Hindlimb muscle (tissue), 1 donor: ENCODE results near the gene MORN3. TPM values are rescaled to one million over a fixed set of nuclear protein-coding genes. Genes with fewer than 3 reads are reported as not detected.
A peak's percentile ranks its signal among the peaks of the same experiment; 100 is the strongest.
"Not testable (repeated sequence)": the region's sequence is repeated elsewhere in the genome, so short reads cannot be mapped to it uniquely, and the experiment has no call there.

Experiments
- DNase-seq: peaks from one replicate; pipeline ENCODE4 v3.0.0-alpha.2; 2013
- polyA plus RNA-seq: library from polyadenylated mRNA; unstranded; fragments of 120-200 nt; gene quantifications from one replicate; pipeline ENCODE4 v1.2.1, GENCODE V29; 2013; ENCODE audit not compliant: insufficient read length

Gene MORN3
- polyA plus RNA-seq, 1 donor, result 0.54 TPM

DNA sequence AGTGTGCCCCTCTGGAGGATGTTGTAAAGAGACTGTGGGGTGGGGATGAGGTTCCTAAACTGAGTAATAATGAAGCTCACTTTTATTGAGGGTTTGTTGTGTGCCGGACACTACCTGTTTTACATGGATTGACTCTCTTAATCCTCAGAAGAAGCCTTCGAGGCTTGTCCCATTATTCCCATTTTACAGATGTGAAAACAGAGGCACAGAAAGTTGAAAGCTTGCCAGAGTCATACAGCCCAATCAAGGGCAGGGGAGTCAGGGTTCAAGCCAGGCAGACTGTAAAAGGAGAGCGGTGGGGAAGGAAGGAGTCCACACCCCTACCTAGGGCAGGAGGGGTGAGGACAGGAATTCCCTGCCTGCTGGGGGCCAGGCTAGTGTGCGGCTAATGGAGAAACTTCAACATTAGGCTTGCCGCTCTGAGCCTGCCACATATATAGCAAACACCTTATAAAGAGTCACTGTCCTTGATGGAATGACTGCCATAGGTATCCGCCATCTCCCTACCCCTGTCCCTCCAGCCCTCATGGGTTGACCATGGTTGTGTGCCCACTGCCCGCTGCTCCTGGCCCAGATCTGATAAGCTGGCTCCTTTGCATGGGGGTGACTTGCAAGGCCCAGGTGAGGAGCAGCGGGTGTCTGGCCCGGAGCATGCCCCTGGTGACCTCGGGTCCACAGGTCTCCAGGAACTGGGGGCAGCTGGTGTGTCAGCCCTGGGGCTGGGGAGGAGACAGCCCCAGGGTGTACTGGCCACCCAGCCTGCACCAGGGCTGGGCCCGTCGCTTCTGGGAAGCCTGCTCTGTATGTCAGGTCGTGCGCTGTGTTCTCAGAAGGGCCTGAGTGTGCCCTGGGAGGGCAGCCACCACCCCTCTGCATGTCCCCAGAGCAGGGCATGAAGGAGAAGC lies 30.9 kb downstream of the MORN3 start:
- DNase-seq, result no peak

- DNase-seq, result no peak
These were observed 32.1 kb downstream of the MORN3 start for GRCh38 chr12:121637231-121637914.

- no peak for DNase-seq
These were observed 34.6 kb downstream of the MORN3 start for GRCh38 chr12:121634836-121635235.

DNA sequence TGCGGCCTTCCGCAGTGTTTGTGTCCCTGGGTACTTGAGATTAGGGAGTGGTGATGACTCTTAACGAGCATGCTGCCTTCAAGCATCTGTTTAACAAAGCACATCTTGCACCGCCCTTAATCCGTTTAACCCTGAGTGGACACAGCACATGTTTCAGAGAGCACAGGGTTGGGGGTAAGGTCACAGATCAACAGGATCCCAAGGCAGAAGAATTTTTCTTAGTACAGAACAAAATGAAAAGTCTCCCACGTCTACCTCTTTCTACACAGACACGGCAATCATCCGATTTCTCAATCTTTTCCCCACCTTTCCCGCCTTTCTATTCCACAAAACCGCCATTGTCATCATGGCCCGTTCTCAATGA lies 35.6 kb downstream of the MORN3 start:
- not testable (repeated sequence) for DNase-seq

DNA sequence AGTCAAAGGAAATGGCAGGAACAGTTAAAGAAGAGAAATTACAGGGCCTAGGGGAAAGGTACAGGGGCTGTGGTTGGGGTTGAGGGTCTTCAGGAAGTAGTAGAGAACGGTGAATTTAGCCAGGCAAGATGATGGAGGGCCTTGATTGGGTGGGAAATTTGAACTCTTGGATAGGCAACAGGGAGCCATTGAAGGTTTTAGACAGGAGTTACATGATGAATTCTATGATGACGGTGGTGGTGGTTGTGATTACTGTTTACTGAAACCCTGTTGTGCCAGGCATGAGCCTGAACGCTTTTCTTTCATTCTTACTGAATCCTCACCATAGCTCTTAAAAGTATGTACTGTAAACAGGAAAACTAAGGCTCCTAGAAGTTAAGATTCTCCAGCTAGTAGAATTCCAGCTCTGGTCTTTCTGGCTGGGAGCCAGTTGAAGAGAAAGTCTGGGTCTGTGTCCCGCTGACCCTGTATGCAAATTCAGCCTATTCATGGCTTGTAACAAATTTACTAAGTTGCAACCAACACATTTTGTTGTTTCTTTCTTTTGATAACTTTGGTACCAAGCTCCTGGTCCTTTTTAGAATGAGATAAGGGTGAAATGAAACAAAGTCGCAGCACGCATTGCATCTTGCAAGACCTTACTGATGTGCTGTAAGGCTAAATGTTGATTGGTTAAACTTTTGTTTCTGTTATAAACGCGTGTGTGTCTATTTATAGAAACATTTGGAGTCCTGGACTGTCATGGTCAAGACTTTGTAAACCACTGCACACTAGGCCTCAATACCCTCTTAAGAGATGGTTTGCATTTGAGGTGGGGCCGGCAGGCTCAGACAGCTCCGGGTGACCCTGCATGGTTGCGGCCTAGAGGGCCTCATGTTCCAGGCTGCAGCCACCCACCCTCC lies 37.1 kb downstream of the MORN3 start:
- no peak for DNase-seq

- DNase-seq, result no peak
These were observed 38.6 kb downstream of the MORN3 start for GRCh38 chr12:121630791-121631355.

DNA sequence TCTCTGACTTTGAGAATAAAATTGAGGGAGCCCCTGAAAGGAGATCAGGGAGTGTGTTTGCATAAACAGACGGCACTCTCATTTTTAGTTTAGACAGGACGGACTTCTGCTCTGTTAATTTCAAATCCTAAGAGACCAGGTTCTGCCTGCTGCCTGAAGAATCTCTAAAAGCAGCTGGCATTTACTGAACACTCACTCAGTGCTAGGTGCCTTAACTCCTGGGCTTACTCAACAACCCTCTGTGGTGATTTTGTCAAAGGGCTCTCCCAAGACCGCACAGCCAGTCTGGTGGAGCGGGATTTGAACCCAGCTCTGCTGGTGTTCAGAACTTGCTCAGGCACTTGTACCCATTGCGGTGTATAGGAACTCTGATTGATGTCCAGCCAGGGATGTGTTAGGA lies 40.9 kb downstream of the MORN3 start:
- no peak for DNase-seq

DNA sequence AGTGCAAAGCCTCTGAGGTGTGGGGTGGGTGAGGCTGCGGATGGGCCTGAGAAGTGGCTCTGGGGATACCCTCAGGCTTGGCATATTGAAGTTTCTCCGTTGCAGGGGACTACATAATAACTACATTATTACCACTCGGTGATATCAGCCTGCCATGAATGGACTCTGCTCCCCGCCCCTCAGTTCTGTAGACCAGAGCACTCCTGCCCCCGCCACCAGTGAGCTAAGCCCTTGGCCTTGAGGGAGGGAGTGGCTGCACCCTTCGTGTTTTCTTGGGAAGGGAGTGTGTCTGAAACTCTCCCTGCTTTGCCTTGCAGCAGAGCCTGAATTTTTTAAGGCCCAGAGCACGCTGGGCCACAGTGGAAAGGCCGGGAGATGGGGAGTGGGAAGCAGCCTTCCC lies 41.4 kb downstream of the MORN3 start:
- DNase-seq, result no peak

DNA sequence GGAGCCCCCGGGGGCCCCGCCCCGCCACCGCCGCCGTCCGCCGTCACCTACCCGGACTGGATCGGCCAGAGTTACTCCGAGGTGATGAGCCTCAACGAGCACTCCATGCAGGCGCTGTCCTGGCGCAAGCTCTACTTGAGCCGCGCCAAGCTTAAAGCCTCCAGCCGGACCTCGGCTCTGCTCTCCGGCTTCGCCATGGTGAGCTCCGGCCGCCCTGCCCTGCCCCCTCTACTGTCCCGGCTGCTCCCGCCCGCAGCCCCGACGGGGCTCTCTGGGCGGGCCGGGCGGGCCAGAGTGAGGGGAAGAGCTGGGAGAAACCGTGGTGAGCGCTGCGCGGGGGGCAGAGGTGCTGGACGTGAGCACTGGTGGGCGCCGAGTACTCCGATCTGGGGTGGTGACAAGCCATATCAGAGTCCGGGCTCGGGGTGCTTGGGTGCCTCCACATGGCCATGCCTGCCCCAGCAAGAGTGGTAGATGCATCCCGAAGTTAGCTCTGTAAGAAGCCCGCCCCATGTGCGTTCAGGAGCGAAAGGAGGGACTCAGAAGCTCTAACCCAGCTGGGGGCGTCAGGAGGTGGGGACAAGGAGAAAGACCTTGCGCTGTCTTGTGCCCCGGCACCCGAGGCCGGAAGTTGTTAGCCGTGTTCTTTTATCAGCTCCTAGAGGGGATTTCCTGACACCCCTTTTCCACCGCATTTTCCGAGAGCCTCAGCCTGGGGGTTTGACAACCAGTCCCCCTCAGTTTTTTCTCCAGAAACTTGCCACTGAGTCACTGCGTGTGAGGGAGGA lies 42.4 kb downstream of the MORN3 start:
- peak; percentile 56 for DNase-seq

GRCh38 chr12:121626087-121626852 lies 43.2 kb downstream of the MORN3 start, which contains the start of gene ORAI1:
ORAI1 (plus strand) TSS chr12:121626530.
- DNase-seq, result peak; percentile 98

DNA sequence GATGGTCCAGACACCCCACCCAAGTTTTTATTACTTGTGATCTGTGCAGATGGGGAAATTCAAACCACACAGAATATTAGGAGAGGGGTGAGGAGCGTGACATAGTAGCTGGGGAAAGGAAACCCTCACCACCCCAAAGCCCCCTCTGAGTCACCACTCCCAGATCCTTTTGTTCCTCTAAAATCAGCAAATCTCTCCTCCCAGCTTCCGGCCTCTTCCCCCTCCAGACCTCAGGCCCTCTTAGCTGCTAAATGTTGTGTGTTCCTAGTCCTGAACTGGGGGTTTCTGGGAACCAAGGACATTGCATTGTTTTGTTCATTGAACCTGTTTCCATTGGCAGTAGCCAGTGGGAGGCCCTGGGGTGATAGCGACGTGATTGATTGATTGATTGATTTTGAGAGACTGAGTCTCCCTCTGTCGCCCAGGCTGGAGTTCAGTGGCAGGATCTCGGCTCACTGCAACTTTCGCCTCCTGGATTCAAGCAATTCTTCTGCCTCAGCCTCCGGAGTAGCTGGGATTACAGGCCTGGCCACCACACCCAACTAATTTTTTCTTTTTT lies 49.0 kb downstream of the MORN3 start:
- DNase-seq, result no peak

GRCh38 chr12:121618659-121619233 lies 50.7 kb downstream of the MORN3 start:
- no peak for DNase-seq

DNA sequence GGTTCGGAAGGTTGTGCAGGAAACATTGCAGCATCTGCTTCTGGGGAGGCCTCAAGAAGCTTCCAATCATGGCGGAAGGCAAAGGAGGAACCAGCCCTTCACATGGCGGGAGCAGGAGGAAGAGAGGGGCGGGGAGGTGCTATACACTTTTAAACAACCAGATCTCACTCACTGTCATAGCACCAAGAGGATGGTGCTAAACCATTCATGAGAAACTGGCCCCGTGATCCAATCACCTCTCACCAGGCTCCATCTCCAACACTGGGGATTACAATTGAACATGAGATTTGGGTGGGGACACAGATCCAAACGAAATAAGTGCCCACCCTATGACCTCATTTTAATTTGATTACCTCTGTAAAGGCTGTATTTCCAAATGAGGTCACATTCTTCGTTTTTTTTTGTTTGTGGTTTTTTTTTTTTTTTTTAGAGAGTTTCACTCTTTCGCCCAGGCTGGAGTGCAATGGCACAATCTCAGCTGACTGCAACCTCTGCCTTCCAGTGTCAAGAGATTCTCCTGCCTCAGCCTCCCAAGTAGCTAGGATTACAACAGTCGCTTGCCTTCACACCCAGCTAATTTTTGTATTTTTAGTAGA lies 54.5 kb downstream of the MORN3 start:
- no peak for DNase-seq

DNA sequence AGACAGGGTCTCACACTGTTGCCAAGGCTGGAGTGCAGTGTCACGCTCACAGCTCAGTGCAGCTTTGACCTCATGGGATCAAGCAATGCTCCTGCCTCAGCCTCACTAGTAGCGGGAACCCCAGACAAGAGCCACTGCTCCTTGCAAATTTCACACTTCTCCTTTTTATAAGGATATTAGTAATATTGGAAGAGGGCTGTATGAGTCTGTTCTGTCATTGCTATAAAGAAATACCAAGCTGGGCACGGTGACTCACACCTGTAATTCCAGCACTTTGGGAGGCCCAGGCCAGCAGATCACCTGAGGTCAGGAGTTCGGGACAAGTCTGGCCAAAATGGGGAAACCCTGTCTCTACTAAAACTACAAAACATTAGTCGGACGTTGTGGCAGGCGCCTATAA lies 56.0 kb downstream of the MORN3 start:
- DNase-seq, result no peak

DNA sequence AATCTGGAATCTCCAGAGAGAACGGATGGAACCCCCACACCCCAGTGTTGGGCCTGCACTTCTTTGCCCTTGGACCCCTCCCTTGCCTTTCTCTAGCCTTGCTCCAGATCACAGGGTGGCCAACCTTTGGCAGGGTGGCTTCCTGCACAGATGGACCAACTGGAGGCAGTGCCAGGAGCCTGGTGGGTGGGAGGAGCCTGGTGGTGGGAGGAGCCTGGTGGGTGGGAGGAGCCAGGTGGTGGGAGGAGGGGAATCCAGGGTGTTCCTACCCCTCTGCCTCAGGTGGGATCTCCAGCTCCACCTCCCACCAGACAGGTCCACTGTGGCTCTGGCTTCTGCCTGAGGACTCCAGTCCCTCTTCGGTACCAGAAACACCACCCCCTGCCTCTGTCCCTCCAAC lies 58.1 kb downstream of the MORN3 start:
- DNase-seq, result no peak

DNA sequence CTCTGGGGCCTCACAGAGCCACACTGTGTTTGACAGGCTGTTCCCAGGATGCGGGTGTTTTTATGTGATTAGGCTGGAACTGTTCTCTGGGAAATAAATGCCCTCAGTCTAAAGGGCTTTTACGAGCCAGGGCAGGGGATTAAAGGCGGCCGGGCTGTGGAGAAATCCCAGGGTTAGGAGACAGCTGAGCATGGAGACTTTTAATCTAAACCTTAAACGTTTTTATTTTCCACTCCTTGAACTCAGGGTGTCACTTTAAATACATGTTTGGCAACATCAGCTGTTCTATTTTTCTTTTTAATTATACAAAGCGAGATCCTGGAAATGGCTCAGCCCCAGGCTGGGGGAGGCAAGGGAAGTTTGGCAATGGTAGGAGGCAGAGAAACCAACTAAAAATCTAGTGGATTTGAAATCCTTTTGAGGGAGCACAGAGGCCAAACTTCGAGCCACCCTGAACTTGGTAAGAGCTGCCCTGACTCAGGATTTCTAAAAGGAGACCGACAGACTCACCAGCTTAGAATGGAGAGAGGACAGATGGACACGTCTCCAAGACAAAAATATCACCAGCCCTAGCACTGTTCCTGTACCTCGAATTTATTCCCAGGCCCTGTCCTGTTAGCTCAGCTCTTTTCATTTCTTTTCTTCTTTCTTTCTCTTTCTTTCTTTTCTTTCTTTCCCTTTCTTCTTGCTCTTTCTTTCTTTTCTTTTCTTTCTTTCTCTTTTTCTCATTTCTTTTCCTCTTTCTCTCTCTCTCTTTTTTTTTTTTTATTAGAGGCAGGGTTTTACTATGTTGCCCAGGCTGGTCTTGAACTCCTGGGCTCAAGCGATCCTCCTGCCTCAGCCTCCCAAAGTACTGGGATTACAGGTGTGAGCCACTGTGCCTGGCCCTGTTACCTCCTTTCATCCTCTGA lies 59.0 kb downstream of the MORN3 start:
- no peak for DNase-seq

DNA sequence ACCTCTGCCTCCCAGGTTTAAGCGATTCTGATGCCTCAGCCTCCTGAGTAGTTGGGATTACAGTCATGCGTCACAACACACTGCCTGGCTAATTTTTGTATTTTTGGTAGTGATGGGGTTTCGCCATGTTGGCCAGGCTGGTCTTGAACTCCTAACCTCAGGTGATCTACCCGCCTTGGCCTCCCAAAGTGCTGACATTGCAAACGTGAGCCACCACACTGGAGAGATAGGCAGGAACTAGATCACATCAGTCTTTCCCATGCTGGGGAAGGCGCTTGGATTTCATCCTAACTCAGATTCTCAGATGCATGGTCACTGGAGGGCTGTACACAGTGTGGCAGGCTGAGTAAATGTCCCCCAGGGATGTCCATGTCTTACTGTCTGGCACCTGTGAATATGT lies 61.2 kb downstream of the MORN3 start:
- no peak for DNase-seq

- no peak for DNase-seq
These were observed 65.9 kb downstream of the MORN3 start for GRCh38 chr12:121603581-121603980.

- no peak for DNase-seq
These were observed 66.7 kb downstream of the MORN3 start for GRCh38 chr12:121602766-121603165.
